ENCODE results near the gene NUBP1.

- TF ChIP-seq CTCF (IDR thresholded peaks at IDR 0.05; ENCODE audit: low read depth, low read length, poor library complexity, severe bottlenecking): no peak
- no peak for TF ChIP-seq EZH2phosphoT487 (IDR thresholded peaks at IDR 0.05; ENCODE audit: borderline replicate concordance, low read length)
Observed at GRCh38 chr16:10805334-10805733, 61.7 kb downstream of the NUBP1 start.
